HEK293 (cell line): ENCODE results near the gene PPP1R14B.

ENCODE experiments used
- CTCF ChIA-PET: fragments of 350-600 bp; formaldehyde crosslinking; extraction: SDS; loops from one replicate; lab custom pipeline; 2021; ENCODE audit warnings: antibody characterized with exemption; lab: Yijun Ruan, JAX
- POLR2A ChIA-PET: fragments of 300-600 bp; formaldehyde crosslinking; extraction: SDS; loops from one replicate; lab custom pipeline; 2020; ENCODE audit warnings: antibody characterized with exemption, inconsistent platforms; lab: Yijun Ruan, JAX
- H3K27ac ChIP-seq: fragments of 200-500 bp; sonication (Bioruptor generic); 2 replicates; pipeline ENCODE4 v1.5.1; 2014; ENCODE audit warnings: low read depth, low read length, control low read depth, inconsistent platforms; ENCODE audit errors: extremely low read depth
- H3K36me3 ChIP-seq, 2 experiments: fragments of 200-500 bp in 1 of 2; sonication (Bioruptor generic) in 1 of 2; 1 replicate in 1 of 2; 2 replicates in 1 of 2; pipeline ENCODE4 v1.5.1; 2014 to 2017; ENCODE audit warnings: inconsistent platforms in 2 of 2, low read length in 2 of 2; ENCODE audit not compliant: control insufficient read depth in 2 of 2, insufficient read depth in 1 of 2
- H3K4me1 ChIP-seq: fragments of 200-500 bp; sonication (Bioruptor generic); 2 replicates; pipeline ENCODE4 v1.5.1; 2014; ENCODE audit warnings: mild to moderate bottlenecking, low read length, inconsistent platforms; ENCODE audit not compliant: control insufficient read depth, insufficient read depth
- H3K4me3 ChIP-seq: 2 replicates; pipeline ENCODE4 v1.5.1; 2011; ENCODE audit warnings: low read depth, mild to moderate bottlenecking, control low read depth, low read length, moderate library complexity
- H3K9me3 ChIP-seq: fragments of 200-500 bp; sonication (Bioruptor generic); 2 replicates; pipeline ENCODE4 v1.5.1; 2014; ENCODE audit warnings: low read depth, low read length, inconsistent platforms; ENCODE audit not compliant: control insufficient read depth, insufficient read depth
- FEZF1 ChIP-seq: fragments of 450-650 bp; formaldehyde crosslinking; IDR thresholded peaks from 2 replicates; pipeline ENCODE4 v1.5.1; 2016; ENCODE audit warnings: missing biosample characterization, missing genetic modification characterization
- HOXC10 ChIP-seq: sonication (generic); formaldehyde crosslinking; IDR thresholded peaks from 2 replicates; pipeline ENCODE4 v1.8.1; 2023; ENCODE audit warnings: mild to moderate bottlenecking, missing genetic modification reagents
- MZF1 ChIP-seq: fragments of 450-650 bp; formaldehyde crosslinking; IDR thresholded peaks from 2 replicates; pipeline ENCODE4 v1.5.1; 2017; ENCODE audit warnings: missing biosample characterization, missing genetic modification characterization, borderline replicate concordance
- SCRT2 ChIP-seq: fragments of 450-650 bp; formaldehyde crosslinking; IDR thresholded peaks from 2 replicates; pipeline ENCODE4 v1.5.1; 2016; ENCODE audit warnings: missing biosample characterization, missing genetic modification characterization
- WT1 ChIP-seq: fragments of 450-650 bp; formaldehyde crosslinking; IDR thresholded peaks from 2 replicates; pipeline ENCODE4 v1.5.1; 2016; ENCODE audit warnings: missing biosample characterization, missing genetic modification characterization
- ZBTB8A ChIP-seq: fragments of 450-650 bp; formaldehyde crosslinking; IDR thresholded peaks from 2 replicates; pipeline ENCODE4 v1.5.1; 2016; ENCODE audit warnings: missing biosample characterization, missing genetic modification characterization
- ZNF23 ChIP-seq: fragments of 450-650 bp; formaldehyde crosslinking; IDR thresholded peaks from 2 replicates; pipeline ENCODE4 v1.5.1; 2016; ENCODE audit warnings: missing biosample characterization, missing genetic modification characterization, borderline replicate concordance
- ZNF324 ChIP-seq: fragments of 450-650 bp; formaldehyde crosslinking; IDR thresholded peaks from 2 replicates; pipeline ENCODE4 v1.5.1; 2016; ENCODE audit warnings: missing biosample characterization, missing genetic modification characterization
- ZNF341 ChIP-seq: fragments of 450-650 bp; formaldehyde crosslinking; IDR thresholded peaks from 2 replicates; pipeline ENCODE4; 2016; ENCODE audit warnings: low read depth, missing biosample characterization, missing genetic modification characterization
- ZNF530 ChIP-seq: fragments of 450-650 bp; formaldehyde crosslinking; IDR thresholded peaks from 2 replicates; pipeline ENCODE4 v1.5.1; 2016; ENCODE audit warnings: low read depth, missing biosample characterization, missing genetic modification characterization
- ZNF658 ChIP-seq: fragments of 450-650 bp; formaldehyde crosslinking; IDR thresholded peaks from 2 replicates; pipeline ENCODE4; 2016; ENCODE audit warnings: missing biosample characterization, missing genetic modification characterization
- ZNF76 ChIP-seq: fragments of 450-650 bp; formaldehyde crosslinking; IDR thresholded peaks from 2 replicates; pipeline ENCODE4; 2016; ENCODE audit warnings: low read depth, missing biosample characterization, missing genetic modification characterization, borderline replicate concordance
- ZNF837 ChIP-seq: fragments of 450-650 bp; formaldehyde crosslinking; IDR thresholded peaks from 2 replicates; pipeline ENCODE4 v1.5.1; 2016; ENCODE audit warnings: missing biosample characterization, missing genetic modification characterization
- ZNF843 ChIP-seq: fragments of 450-650 bp; formaldehyde crosslinking; IDR thresholded peaks from 2 replicates; pipeline ENCODE4 v1.5.1; 2016; ENCODE audit warnings: missing biosample characterization, missing genetic modification characterization
- TF ChIP-seq, protein P1 (sequence below): fragments of 450-650 bp; formaldehyde crosslinking; conservative IDR thresholded peaks from 2 replicates; pipeline ENCODE4 v1.5.1; 2016; ENCODE audit warnings: low read depth, missing biosample characterization, missing genetic modification characterization
- TF ChIP-seq, protein P2 (sequence below): fragments of 450-650 bp; formaldehyde crosslinking; IDR thresholded peaks from 2 replicates; pipeline ENCODE4 v1.5.1; 2016; ENCODE audit warnings: missing biosample characterization, missing genetic modification characterization, low read depth
- TF ChIP-seq, protein P3 (sequence below): fragments of 450-650 bp; formaldehyde crosslinking; IDR thresholded peaks from 2 replicates; pipeline ENCODE4 v1.5.1; 2016; ENCODE audit warnings: missing biosample characterization, missing genetic modification characterization, borderline replicate concordance
- TF ChIP-seq, protein P4 (sequence below): fragments of 450-650 bp; formaldehyde crosslinking; IDR thresholded peaks from 2 replicates; pipeline ENCODE4 v1.5.1; 2017; ENCODE audit warnings: missing biosample characterization, missing genetic modification characterization
- TF ChIP-seq, protein P5 (sequence below): fragments of 450-650 bp; formaldehyde crosslinking; IDR thresholded peaks from 2 replicates; pipeline ENCODE4 v1.5.1; 2016; ENCODE audit warnings: missing biosample characterization, missing genetic modification characterization
- TF ChIP-seq, protein P6 (sequence below): fragments of 450-650 bp; formaldehyde crosslinking; IDR thresholded peaks from 2 replicates; pipeline ENCODE4 v1.5.1; 2016; ENCODE audit warnings: missing biosample characterization, missing genetic modification characterization

PPP1R14B gene

DNA sequence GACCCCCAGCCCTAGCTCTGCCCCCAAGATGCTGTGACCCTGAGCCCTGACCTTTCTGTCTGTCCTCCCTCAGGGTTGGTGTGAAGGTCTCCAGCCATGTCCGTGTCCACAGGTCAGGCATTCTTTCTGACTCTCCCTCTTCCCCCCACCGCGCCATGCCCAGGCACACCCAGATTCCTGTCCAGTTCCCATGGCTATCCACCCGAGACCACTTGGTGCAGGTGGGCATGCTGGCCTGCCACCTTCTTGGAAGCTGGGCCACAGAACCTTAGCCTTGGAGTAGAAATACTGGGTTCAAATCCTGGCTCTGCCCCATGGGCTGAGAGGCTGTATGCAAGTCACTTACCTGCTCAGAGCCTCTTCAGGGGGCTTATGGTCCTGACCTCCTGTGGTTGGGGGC is 2.3 kb upstream of the PPP1R14B start (continued):
- TF ChIP-seq, protein P1, sequence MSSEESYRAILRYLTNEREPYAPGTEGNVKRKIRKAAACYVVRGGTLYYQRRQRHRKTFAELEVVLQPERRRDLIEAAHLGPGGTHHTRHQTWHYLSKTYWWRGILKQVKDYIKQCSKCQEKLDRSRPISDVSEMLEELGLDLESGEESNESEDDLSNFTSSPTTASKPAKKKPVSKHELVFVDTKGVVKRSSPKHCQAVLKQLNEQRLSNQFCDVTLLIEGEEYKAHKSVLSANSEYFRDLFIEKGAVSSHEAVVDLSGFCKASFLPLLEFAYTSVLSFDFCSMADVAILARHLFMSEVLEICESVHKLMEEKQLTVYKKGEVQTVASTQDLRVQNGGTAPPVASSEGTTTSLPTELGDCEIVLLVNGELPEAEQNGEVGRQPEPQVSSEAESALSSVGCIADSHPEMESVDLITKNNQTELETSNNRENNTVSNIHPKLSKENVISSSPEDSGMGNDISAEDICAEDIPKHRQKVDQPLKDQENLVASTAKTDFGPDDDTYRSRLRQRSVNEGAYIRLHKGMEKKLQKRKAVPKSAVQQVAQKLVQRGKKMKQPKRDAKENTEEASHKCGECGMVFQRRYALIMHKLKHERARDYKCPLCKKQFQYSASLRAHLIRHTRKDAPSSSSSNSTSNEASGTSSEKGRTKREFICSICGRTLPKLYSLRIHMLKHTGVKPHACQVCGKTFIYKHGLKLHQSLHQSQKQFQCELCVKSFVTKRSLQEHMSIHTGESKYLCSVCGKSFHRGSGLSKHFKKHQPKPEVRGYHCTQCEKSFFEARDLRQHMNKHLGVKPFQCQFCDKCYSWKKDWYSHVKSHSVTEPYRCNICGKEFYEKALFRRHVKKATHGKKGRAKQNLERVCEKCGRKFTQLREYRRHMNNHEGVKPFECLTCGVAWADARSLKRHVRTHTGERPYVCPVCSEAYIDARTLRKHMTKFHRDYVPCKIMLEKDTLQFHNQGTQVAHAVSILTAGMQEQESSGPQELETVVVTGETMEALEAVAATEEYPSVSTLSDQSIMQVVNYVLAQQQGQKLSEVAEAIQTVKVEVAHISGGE (tag by site-specific recombination): no peak
- TF ChIP-seq WT1 (no peak), ZNF843 (tag by site-specific recombination) (no peak), SCRT2 (no peak)
- TF ChIP-seq, protein P2, sequence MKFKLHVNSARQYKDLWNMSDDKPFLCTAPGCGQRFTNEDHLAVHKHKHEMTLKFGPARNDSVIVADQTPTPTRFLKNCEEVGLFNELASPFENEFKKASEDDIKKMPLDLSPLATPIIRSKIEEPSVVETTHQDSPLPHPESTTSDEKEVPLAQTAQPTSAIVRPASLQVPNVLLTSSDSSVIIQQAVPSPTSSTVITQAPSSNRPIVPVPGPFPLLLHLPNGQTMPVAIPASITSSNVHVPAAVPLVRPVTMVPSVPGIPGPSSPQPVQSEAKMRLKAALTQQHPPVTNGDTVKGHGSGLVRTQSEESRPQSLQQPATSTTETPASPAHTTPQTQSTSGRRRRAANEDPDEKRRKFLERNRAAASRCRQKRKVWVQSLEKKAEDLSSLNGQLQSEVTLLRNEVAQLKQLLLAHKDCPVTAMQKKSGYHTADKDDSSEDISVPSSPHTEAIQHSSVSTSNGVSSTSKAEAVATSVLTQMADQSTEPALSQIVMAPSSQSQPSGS (tag by site-specific recombination): no peak
- TF ChIP-seq, all 188 proteins: peak for 0

DNA sequence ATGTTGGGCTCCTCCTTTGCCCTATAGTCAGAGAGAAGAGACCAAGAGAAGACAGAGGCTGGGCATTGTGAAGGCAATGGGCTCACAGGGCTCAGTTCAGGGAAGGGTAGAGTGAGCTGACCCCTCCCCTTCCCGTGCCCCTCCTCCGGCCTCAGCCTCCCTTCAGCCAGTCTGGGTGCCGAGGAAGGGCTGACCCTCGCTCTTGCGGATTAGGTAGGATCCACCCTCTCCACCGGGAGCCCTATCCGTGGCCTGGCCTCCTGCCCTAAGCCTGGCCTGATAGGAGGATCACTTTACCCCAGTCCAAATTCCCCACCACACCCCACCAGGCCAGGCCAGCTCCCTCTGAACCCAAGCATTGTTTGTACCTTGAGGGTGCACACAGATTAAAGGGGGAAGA is 1.8 kb upstream of the PPP1R14B start:
- no peak overlapping the region for H3K27ac ChIP-seq
- CTCF ChIA-PET: interaction anchor here (1.0 kb wide), 1 partner anchor 10 kb away, joined by 3 read pairs; no protein-coding TSS in a partner anchor
- peaks cover 10% of the 10 kb centered on the region for H3K4me1 ChIP-seq
- POLR2A ChIA-PET: interaction anchor here (1.2 kb wide), 1 partner anchor 22 kb away, joined by 3 read pairs; the partner anchor contains the start of genes NUDT22 and TRPT1
- TF ChIP-seq, protein P3, sequence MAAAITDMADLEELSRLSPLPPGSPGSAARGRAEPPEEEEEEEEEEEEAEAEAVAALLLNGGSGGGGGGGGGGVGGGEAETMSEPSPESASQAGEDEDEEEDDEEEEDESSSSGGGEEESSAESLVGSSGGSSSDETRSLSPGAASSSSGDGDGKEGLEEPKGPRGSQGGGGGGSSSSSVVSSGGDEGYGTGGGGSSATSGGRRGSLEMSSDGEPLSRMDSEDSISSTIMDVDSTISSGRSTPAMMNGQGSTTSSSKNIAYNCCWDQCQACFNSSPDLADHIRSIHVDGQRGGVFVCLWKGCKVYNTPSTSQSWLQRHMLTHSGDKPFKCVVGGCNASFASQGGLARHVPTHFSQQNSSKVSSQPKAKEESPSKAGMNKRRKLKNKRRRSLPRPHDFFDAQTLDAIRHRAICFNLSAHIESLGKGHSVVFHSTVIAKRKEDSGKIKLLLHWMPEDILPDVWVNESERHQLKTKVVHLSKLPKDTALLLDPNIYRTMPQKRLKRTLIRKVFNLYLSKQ: no peak
- TF ChIP-seq ZNF23 (no peak), ZBTB8A (no peak), ZNF837 (tag by site-specific recombination) (no peak), ZNF76 (no peak), HOXC10 (CRISPR knock-in tag) (no peak), MZF1 (no peak), ZNF324 (tag by site-specific recombination) (no peak)
- TF ChIP-seq, protein P4, sequence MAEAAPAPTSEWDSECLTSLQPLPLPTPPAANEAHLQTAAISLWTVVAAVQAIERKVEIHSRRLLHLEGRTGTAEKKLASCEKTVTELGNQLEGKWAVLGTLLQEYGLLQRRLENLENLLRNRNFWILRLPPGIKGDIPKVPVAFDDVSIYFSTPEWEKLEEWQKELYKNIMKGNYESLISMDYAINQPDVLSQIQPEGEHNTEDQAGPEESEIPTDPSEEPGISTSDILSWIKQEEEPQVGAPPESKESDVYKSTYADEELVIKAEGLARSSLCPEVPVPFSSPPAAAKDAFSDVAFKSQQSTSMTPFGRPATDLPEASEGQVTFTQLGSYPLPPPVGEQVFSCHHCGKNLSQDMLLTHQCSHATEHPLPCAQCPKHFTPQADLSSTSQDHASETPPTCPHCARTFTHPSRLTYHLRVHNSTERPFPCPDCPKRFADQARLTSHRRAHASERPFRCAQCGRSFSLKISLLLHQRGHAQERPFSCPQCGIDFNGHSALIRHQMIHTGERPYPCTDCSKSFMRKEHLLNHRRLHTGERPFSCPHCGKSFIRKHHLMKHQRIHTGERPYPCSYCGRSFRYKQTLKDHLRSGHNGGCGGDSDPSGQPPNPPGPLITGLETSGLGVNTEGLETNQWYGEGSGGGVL (tag by site-specific recombination): no peak
- H3K4me3 ChIP-seq: no peak overlapping the region
- no peaks in the 10 kb centered on the region for H3K9me3 ChIP-seq
- H3K36me3 ChIP-seq: peaks cover 0 to 14% of the 10 kb centered on the region in 2 experiments; a peak in 1 of 3 replicates

DNA sequence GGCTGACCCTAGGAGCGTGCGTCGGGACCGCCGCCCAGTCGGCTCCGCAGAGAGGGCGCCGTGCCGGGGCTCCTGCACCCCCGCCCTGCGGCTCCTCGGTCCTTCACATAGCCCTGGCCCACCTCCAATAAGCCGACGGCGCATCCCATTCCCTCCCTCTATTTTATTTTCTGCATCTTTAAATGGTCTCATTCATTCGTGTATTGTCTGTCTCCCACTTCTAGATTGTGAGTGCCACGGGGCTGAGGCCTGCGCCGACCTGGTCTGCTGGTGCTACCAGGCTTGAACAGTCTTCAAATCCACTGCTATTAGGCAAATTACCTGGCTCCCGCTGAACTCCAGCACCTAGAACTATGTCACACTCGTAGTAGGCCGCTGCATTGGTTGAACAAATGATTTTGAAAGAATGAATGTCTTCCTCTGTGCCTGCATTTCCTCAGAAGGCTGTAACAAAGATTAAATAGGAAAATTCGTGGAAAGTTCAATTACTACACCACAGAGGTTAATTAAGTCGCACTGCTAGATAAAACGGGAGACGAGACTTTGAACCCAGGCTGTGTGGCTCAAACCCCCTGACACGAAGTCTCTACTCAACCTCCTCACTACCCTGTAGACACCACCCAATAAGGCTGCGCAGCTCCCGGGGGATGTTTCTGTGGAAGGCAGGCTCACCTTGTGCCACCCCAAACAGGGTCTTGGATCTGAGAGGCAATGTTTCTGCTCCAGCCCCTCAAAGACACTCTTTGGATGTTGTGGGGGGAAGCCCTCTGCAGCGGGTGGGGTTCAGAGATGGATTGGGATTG is 1.2 kb upstream of the PPP1R14B start:
- ChIA-PET CTCF (interaction anchor here (1.1 kb wide), 1 partner anchor 57 kb away, joined by 4 read pairs; no protein-coding TSS in a partner anchor), POLR2A (interaction anchor here (1.1 to 7.2 kb wide), 4 partner anchors 22 to 70 kb away, joined by 3 to 96 read pairs (median 6); partner anchors contain the start of genes NUDT22, PRDX5, TRMT112 and TRPT1)
- Histone ChIP-seq H3K27ac (no peak overlapping the region), H3K4me1 (peaks cover 10% of the 10 kb centered on the region), H3K9me3 (no peaks in the 10 kb centered on the region), H3K36me3 (peaks cover 0 to 20% of the 10 kb centered on the region in 2 experiments; a peak in 1 of 3 replicates), H3K4me3 (peak overlapping the region; percentile 1; the same call in 1 of the 2 replicates)
- TF ChIP-seq, protein P5, sequence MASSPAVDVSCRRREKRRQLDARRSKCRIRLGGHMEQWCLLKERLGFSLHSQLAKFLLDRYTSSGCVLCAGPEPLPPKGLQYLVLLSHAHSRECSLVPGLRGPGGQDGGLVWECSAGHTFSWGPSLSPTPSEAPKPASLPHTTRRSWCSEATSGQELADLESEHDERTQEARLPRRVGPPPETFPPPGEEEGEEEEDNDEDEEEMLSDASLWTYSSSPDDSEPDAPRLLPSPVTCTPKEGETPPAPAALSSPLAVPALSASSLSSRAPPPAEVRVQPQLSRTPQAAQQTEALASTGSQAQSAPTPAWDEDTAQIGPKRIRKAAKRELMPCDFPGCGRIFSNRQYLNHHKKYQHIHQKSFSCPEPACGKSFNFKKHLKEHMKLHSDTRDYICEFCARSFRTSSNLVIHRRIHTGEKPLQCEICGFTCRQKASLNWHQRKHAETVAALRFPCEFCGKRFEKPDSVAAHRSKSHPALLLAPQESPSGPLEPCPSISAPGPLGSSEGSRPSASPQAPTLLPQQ (tag by site-specific recombination): no peak
- TF ChIP-seq ZNF530 (no peak), ZBTB8A (no peak), FEZF1 (no peak), ZNF341 (peak; percentile 87), ZNF658 (no peak)
- TF ChIP-seq, protein P6, sequence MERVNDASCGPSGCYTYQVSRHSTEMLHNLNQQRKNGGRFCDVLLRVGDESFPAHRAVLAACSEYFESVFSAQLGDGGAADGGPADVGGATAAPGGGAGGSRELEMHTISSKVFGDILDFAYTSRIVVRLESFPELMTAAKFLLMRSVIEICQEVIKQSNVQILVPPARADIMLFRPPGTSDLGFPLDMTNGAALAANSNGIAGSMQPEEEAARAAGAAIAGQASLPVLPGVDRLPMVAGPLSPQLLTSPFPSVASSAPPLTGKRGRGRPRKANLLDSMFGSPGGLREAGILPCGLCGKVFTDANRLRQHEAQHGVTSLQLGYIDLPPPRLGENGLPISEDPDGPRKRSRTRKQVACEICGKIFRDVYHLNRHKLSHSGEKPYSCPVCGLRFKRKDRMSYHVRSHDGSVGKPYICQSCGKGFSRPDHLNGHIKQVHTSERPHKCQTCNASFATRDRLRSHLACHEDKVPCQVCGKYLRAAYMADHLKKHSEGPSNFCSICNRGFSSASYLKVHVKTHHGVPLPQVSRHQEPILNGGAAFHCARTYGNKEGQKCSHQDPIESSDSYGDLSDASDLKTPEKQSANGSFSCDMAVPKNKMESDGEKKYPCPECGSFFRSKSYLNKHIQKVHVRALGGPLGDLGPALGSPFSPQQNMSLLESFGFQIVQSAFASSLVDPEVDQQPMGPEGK (tag by site-specific recombination): no peak
